Right ventricle myocardium superior (tissue), 1 donor: ENCODE measurements around the gene HIPK2. TPM values are rescaled to one million over a fixed set of nuclear protein-coding genes. Genes with fewer than 3 reads are reported as not detected.

Experiments
- ATAC-seq: fragments of 200-7000 bp; cut with Tn5 transposase; one replicate; pipeline ENCODE4 v1.9.1; 2020; ENCODE audit warnings: mild to moderate bottlenecking; ENCODE audit not compliant: poor library complexity
- DNase-seq: peaks from one replicate; pipeline ENCODE4 v3.0.0-alpha.2; 2020
- intact Hi-C: fragments of 100-400 bp; cut with DNase I; formaldehyde crosslinking; loops from one replicate; pipeline ENCODE4 v1.11.2; 2022
- total RNA-seq: library from RNA; stranded (reverse); fragmentation: NEBNext Ultra II Directional; extraction: Animal tissue kit (Norgen Biotek cat#: 25700); gene quantifications from one replicate; pipeline ENCODE4 v1.2.1, GENCODE V29; 2021
- donor health status: DM: no; HTN: yes; CAD: no; lungs with severe emphysema.

Gene HIPK2
- total RNA-seq, 1 donor from 2014 or later = 88.5 TPM

- intact Hi-C loops = no loop called here
- DNase-seq = no peak
- ATAC-seq = no peak
Observed at GRCh38 chr7:139572704-139573385, 205.0 kb downstream of the HIPK2 start.

- no peak for DNase-seq
- ATAC-seq = no peak
- intact Hi-C loops = no loop called here
Observed at GRCh38 chr7:139572071-139572470, 205.7 kb downstream of the HIPK2 start.

- intact Hi-C loops = no loop called here
- ATAC-seq = no peak
Observed at GRCh38 chr7:139571651-139572050, 206.1 kb downstream of the HIPK2 start.

GRCh38 chr7:139571190-139571589 is 206.6 kb downstream of the HIPK2 start:
- ATAC-seq (no peak), DNase-seq (no peak)
- intact Hi-C loops = no loop called here

More at GRCh38 chr7:139571651-139572050, 206.1 kb downstream of the HIPK2 start:
- no peak for DNase-seq

GRCh38 chr7:139570626-139571025 is 207.2 kb downstream of the HIPK2 start:
- intact Hi-C loops = no loop called here
- no peak for ATAC-seq
- no peak for DNase-seq

GRCh38 chr7:139570119-139570518 is 207.7 kb downstream of the HIPK2 start:
- intact Hi-C loops = no loop called here
- DNase-seq = no peak

GRCh38 chr7:139568813-139569490 is 208.8 kb downstream of the HIPK2 start:
- intact Hi-C loops = no loop called here
- ATAC-seq (no peak), DNase-seq (no peak)

More at GRCh38 chr7:139570119-139570518, 207.7 kb downstream of the HIPK2 start:
- no peak for ATAC-seq

GRCh38 chr7:139568346-139568675 is 209.5 kb downstream of the HIPK2 start:
- ATAC-seq = no peak
- no peak for DNase-seq
- intact Hi-C loops = no loop called here

- no peak for DNase-seq
- ATAC-seq = no peak
- intact Hi-C loops = no loop called here
Observed at GRCh38 chr7:139567647-139568345, 210.0 kb downstream of the HIPK2 start.

GRCh38 chr7:139566736-139567646 is 210.8 kb downstream of the HIPK2 start:
- DNase-seq = no peak
- ATAC-seq = no peak
- intact Hi-C loops = no loop called here

GRCh38 chr7:139566075-139566474 is 211.7 kb downstream of the HIPK2 start:
- DNase-seq (no peak), ATAC-seq (no peak)
- intact Hi-C loops = no loop called here

- no peak for ATAC-seq
- no peak for DNase-seq
- intact Hi-C loops = no loop called here
Observed at GRCh38 chr7:139563856-139564255, 213.9 kb downstream of the HIPK2 start.

GRCh38 chr7:139562961-139563565 is 214.7 kb downstream of the HIPK2 start:
- intact Hi-C loops = no loop called here
- ATAC-seq (peak; percentile 48), DNase-seq (no peak)

GRCh38 chr7:139562491-139562890 is 215.3 kb downstream of the HIPK2 start:
- ATAC-seq (no peak), DNase-seq (no peak)
- intact Hi-C loops = no loop called here

GRCh38 chr7:139560678-139561077 is 217.1 kb downstream of the HIPK2 start:
- intact Hi-C loops = no loop called here
- DNase-seq (no peak), ATAC-seq (no peak)

GRCh38 chr7:139560199-139560598 is 217.6 kb downstream of the HIPK2 start:
- DNase-seq (no peak), ATAC-seq (no peak)
- intact Hi-C loops = no loop called here

GRCh38 chr7:139559364-139560105 is 218.3 kb downstream of the HIPK2 start:
- ATAC-seq = no peak
- DNase-seq = no peak
- intact Hi-C loops = no loop called here
